Spleen (tissue), 11 donors: Measurements from ENCODE around the gene SH3BP5. TPM values are rescaled to one million over a fixed set of nuclear protein-coding genes. Genes with fewer than 3 reads are reported as not detected.
A peak's percentile ranks its signal among the peaks of the same experiment; 100 is the strongest.

Experiments used
- DNase-seq: peaks from one replicate; pipeline ENCODE4 v3.0.0-alpha.2; 2020
- H3K27ac ChIP-seq, 8 donors: fragments of 200-600 bp; sonication (generic) in 7 of 8; 1 replicate in 4 of 8; 2 replicates in 4 of 8; pipeline versions ENCODE4 v1.5.0 to v1.8.0; 2016 to 2021; ENCODE audit warnings: inconsistent platforms in 4 of 8, mild to moderate bottlenecking in 4 of 8, moderate library complexity in 1 of 8
- H3K27me3 ChIP-seq, 7 donors: fragments of 200-600 bp; sonication (generic) in 6 of 7; replicated peaks in 1 of 7; 1 replicate in 4 of 7; 2 replicates in 3 of 7; pipeline versions ENCODE4 v1.5.0 to v1.8.0; 2016 to 2021; ENCODE audit warnings: inconsistent platforms in 3 of 7, mild to moderate bottlenecking in 1 of 7
- H3K36me3 ChIP-seq, 6 donors: fragments of 200-600 bp; sonication (generic) in 5 of 6; 1 replicate in 4 of 6; 2 replicates in 2 of 6; pipeline versions ENCODE4 v1.5.0 to v1.8.0; 2016 to 2021; ENCODE audit warnings: inconsistent platforms in 2 of 6
- H3K4me1 ChIP-seq, 6 donors: fragments of 200-600 bp; sonication (generic) in 5 of 6; 1 replicate in 3 of 6; 2 replicates in 3 of 6; pipeline versions ENCODE4 v1.5.0 to v1.8.0; 2016 to 2021; ENCODE audit warnings: inconsistent platforms in 3 of 6
- H3K4me3 ChIP-seq, 8 donors: fragments of 200-600 bp; sonication (generic) in 7 of 8; 1 replicate in 4 of 8; 2 replicates in 4 of 8; pipeline versions ENCODE4 v1.5.0 to v1.8.0; 2016 to 2021; ENCODE audit warnings: inconsistent platforms in 4 of 8, mild to moderate bottlenecking in 4 of 8, moderate library complexity in 2 of 8
- H3K9me3 ChIP-seq, 8 donors: fragments of 200-600 bp; sonication (generic) in 7 of 8; 1 replicate in 4 of 8; 2 replicates in 4 of 8; pipeline versions ENCODE4 v1.5.0 to v1.8.0; 2016 to 2021; ENCODE audit warnings: inconsistent platforms in 4 of 8
- POLR2A ChIP-seq, 3 donors: fragments of 450-650 bp; IDR thresholded peaks; one replicate each; pipeline ENCODE4 v1.5.1; 2017; ENCODE audit warnings: antibody characterized with exemption in 3 of 3, mild to moderate bottlenecking in 1 of 3
- POLR2AphosphoS5 ChIP-seq, 3 donors: sonication (generic); formaldehyde crosslinking; IDR thresholded peaks; one replicate each; pipeline ENCODE4 v1.5.1; 2017; ENCODE audit warnings: antibody characterized with exemption in 3 of 3
- WGBS, 5 donors: extraction: QIAGEN DNeasy Blood & Tissue Kit in 3 of 5; methylation state at CpG; one replicate each; pipeline versions ENCODE4 v1.1.5 to v1.1.7; 2013 to 2018; 5-methylcytosine and 5-hydroxymethylcytosine counted together
- intact Hi-C: fragments of 100-400 bp; cut with DNase I; formaldehyde crosslinking; loops from one replicate; pipeline ENCODE4 v1.15.0; 2023; ENCODE audit warnings: low total_unique reads
- polyA plus RNA-seq, 3 donors: library from polyadenylated mRNA; stranded (reverse); fragments of 200-250 nt; gene quantifications; one replicate each; pipeline ENCODE4 v1.2.1, GENCODE V29; 2013
- total RNA-seq, 7 donors: library from RNA; depleted of rRNA in 3 of 7; stranded (reverse); fragments of >200 nt in 3 of 7; fragmentation: NEBNext Ultra II Directional in 4 of 7; extraction: Animal tissue kit (Norgen Biotek cat#: 25700) in 4 of 7; gene quantifications; one replicate each; pipeline versions ENCODE4 v1.1.0 to v1.2.1, GENCODE V29; 2016 to 2021
- TF ChIP-seq, protein P1 (sequence below), 11 experiments: fragments of 200-600 bp in 7 of 11; fragments of 450-650 bp in 4 of 11; sonication (generic) in 4 of 11; IDR thresholded peaks in 8 of 11; conservative IDR thresholded peaks in 3 of 11; 1 replicate in 7 of 11; 2 replicates in 4 of 11; pipeline versions ENCODE4 v1.4.0 to v1.8.0; 2016 to 2021; ENCODE audit warnings: antibody characterized with exemption in 11 of 11, inconsistent platforms in 4 of 11, mild to moderate bottlenecking in 1 of 11
- donor health status: healthy with polysubstance abuse.
- donor health status: DM: no; HTN: no; CAD: no; lungs with moderate emphysema.
- donor health status: DM: no; HTN: no; CAD: no.
- donor health status: Bipolar disorder and iron deficiency.
- donor health status: healthy.
- donor health status: DM: no; HTN: no; CAD: no.
- donor health status: DM: yes; HTN: yes; CAD: no.

SH3BP5 gene
- total and polyA plus RNA-seq, 10 donors: 36.4 to 75.0 (median 53.7) TPM

GRCh38 chr3:15216501-15216900 lies 115.9 kb downstream of the SH3BP5 start:
- H3K36me3 ChIP-seq: peaks cover 3 to 97% (median 61%) of the 10 kb centered on the region in 6 donors
- TF ChIP-seq POLR2AphosphoS5 (IDR thresholded peaks at IDR 0.05) (no peak), POLR2A (IDR thresholded peaks at IDR 0.05) (no peak)
- TF ChIP-seq, protein P1, sequence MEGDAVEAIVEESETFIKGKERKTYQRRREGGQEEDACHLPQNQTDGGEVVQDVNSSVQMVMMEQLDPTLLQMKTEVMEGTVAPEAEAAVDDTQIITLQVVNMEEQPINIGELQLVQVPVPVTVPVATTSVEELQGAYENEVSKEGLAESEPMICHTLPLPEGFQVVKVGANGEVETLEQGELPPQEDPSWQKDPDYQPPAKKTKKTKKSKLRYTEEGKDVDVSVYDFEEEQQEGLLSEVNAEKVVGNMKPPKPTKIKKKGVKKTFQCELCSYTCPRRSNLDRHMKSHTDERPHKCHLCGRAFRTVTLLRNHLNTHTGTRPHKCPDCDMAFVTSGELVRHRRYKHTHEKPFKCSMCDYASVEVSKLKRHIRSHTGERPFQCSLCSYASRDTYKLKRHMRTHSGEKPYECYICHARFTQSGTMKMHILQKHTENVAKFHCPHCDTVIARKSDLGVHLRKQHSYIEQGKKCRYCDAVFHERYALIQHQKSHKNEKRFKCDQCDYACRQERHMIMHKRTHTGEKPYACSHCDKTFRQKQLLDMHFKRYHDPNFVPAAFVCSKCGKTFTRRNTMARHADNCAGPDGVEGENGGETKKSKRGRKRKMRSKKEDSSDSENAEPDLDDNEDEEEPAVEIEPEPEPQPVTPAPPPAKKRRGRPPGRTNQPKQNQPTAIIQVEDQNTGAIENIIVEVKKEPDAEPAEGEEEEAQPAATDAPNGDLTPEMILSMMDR (IDR thresholded peaks at IDR 0.05 in 8 of 11, conservative IDR thresholded peaks at IDR 0.05 in 3 of 11): no peak
- H3K4me3 ChIP-seq: no peak overlapping the region
- H3K4me1 ChIP-seq: peaks cover 0 to 43% (median 12%) of the 10 kb centered on the region in 6 donors
- no peaks in the 10 kb centered on the region for H3K27me3 ChIP-seq
- H3K27ac ChIP-seq: no peak overlapping the region
- DNase-seq: no peak
- H3K9me3 ChIP-seq: no peaks in the 10 kb centered on the region
- intact Hi-C loops: no loop called here
- 86 to 98% (median 95%) methylated on average over 1 of the region's 1 CpG for WGBS, 5 donors

DNA sequence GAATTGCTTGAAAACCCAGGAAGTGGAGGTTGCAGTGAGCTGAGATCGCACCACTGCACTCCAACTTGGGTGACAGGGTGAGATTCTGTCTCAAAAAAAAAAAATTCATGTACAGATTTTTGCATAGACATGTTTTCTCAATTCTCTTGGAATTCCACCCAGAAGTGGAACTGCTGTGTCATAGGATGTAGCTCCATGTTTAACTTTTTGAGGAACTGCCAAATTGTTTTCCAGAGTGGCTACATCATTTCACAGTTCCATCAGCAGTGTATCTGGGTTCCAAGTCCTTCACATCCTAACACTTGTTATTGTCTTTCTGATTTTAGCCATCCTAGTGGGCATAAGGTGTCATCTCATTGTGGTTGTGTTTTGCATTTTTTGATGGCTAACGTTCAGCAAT lies 116.4 kb downstream of the SH3BP5 start:
- H3K36me3 ChIP-seq: peaks cover 3 to 96% (median 56%) of the 10 kb centered on the region in 6 donors
- no peak for DNase-seq
- TF ChIP-seq, protein P1 (IDR thresholded peaks at IDR 0.05 in 8 of 11, conservative IDR thresholded peaks at IDR 0.05 in 3 of 11): no peak
- TF ChIP-seq POLR2AphosphoS5 (IDR thresholded peaks at IDR 0.05) (no peak), POLR2A (IDR thresholded peaks at IDR 0.05) (no peak)
- H3K27ac ChIP-seq: peak overlapping the region in 1 of 8 donors; percentile 14
- H3K9me3 ChIP-seq: no peaks in the 10 kb centered on the region
- intact Hi-C loops: no loop called here
- peaks cover under 1 to 48% (median 17%) of the 10 kb centered on the region in 6 donors for H3K4me1 ChIP-seq
- H3K27me3 ChIP-seq: no peaks in the 10 kb centered on the region
- H3K4me3 ChIP-seq: no peak overlapping the region
- 57 to 70% (median 59%) methylated on average over 2 of the region's 2 CpGs for WGBS, 5 donors

DNA sequence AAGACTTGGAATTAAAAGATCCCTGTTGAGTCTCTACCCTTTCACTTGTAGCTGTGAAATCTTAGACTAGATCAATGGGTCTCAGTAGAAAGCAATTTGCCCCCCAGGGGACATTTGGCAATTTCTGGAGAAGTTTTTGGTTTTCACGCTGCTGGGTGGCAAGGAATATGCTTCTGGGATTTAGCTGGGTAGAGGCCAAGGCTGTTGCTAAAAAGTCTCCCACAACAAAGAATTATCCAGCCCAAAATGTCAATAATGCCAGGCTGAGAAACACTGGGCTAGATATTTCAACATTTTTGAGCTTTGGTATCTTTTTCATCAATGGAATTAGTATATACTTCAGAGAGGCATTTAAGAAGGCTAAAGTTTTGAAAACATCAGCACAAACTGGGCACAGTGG lies 117.6 kb downstream of the SH3BP5 start:
- Histone ChIP-seq H3K4me1 (peaks cover 8 to 60% (median 27%) of the 10 kb centered on the region in 6 donors), H3K4me3 (no peak overlapping the region), H3K27me3 (no peaks in the 10 kb centered on the region), H3K27ac (no peak overlapping the region), H3K36me3 (peaks cover 3 to 96% (median 44%) of the 10 kb centered on the region in 6 donors), H3K9me3 (no peaks in the 10 kb centered on the region)
- TF ChIP-seq, protein P1 (IDR thresholded peaks at IDR 0.05 in 8 of 11, conservative IDR thresholded peaks at IDR 0.05 in 3 of 11): no peak
- TF ChIP-seq POLR2A (IDR thresholded peaks at IDR 0.05) (no peak), POLR2AphosphoS5 (IDR thresholded peaks at IDR 0.05) (no peak)
- DNase-seq: no peak
- intact Hi-C loops: no loop called here
- WGBS, 5 donors: 96 to 100% (median 100%) methylated on average over 1 of the region's 1 CpG

- no peak overlapping the region for H3K27ac ChIP-seq
- DNase-seq: no peak
- no peaks in the 10 kb centered on the region for H3K9me3 ChIP-seq
- TF ChIP-seq POLR2AphosphoS5 (IDR thresholded peaks at IDR 0.05): no peak
- TF ChIP-seq POLR2A (IDR thresholded peaks at IDR 0.05): no peak
- TF ChIP-seq, protein P1 (IDR thresholded peaks at IDR 0.05 in 8 of 11, conservative IDR thresholded peaks at IDR 0.05 in 3 of 11): no peak
- H3K27me3 ChIP-seq: no peaks in the 10 kb centered on the region
- peaks cover 0 to 77% (median 18%) of the 10 kb centered on the region in 6 donors for H3K36me3 ChIP-seq
- intact Hi-C loops: no loop called here
- H3K4me3 ChIP-seq: no peak overlapping the region
- peaks cover 18 to 72% (median 49%) of the 10 kb centered on the region in 6 donors for H3K4me1 ChIP-seq
These were observed 120.4 kb downstream of the SH3BP5 start for GRCh38 chr3:15211937-15212336.
